Neural progenitor cell (in vitro differentiated cells): Measurements from ENCODE around the gene HTT. TPM values are rescaled to one million over a fixed set of nuclear protein-coding genes. Genes with fewer than 3 reads are reported as not detected.

Source experiments
- DNase-seq: peaks from one replicate; pipeline ENCODE4 v3.0.0-alpha.2; 2016; ENCODE audit warnings: low spot score
- H2AFZ ChIP-seq: fragments of 200-600 bp; sonication (generic); replicated peaks from 2 replicates; pipeline ENCODE4 v1.6.1; 2016; ENCODE audit warnings: antibody characterized with exemption
- H3F3A ChIP-seq: fragments of 200-600 bp; sonication (generic); 2 replicates; pipeline ENCODE4 v1.6.1; 2016; ENCODE audit warnings: antibody characterized with exemption, low read depth
- H3K27ac ChIP-seq: fragments of 200-600 bp; sonication (generic); 2 replicates; pipeline ENCODE4 v1.5.1; 2016; ENCODE audit warnings: mild to moderate bottlenecking
- H3K27me3 ChIP-seq: fragments of 200-600 bp; sonication (generic); 2 replicates; pipeline ENCODE4 v1.6.1; 2016; ENCODE audit warnings: mild to moderate bottlenecking, moderate library complexity
- H3K36me3 ChIP-seq: fragments of 200-600 bp; sonication (generic); 2 replicates; pipeline ENCODE4 v1.5.1; 2016
- H3K4me1 ChIP-seq: fragments of 200-600 bp; sonication (generic); 2 replicates; pipeline ENCODE4 v1.6.1; 2016; ENCODE audit warnings: mixed run types
- H3K4me2 ChIP-seq: fragments of 200-600 bp; sonication (generic); 2 replicates; pipeline ENCODE4 v1.6.1; 2016
- H3K4me3 ChIP-seq: fragments of 200-600 bp; sonication (generic); 2 replicates; pipeline ENCODE4 v1.5.1; 2016
- H3K79me2 ChIP-seq: fragments of 200-600 bp; sonication (generic); 2 replicates; pipeline ENCODE4 v1.6.1; 2016; ENCODE audit warnings: low read depth
- H3K9ac ChIP-seq: fragments of 200-600 bp; sonication (generic); 2 replicates; pipeline ENCODE4 v1.6.1; 2016
- H3K9me3 ChIP-seq: fragments of 200-600 bp; sonication (generic); 2 replicates; pipeline ENCODE4 v1.5.1; 2016; ENCODE audit warnings: low read depth
- H4K20me1 ChIP-seq: fragments of 200-600 bp; sonication (generic); 2 replicates; pipeline ENCODE4 v1.6.1; 2016; ENCODE audit warnings: low read depth
- H3K27ac Mint-ChIP-seq: 3 replicates; pipeline ENCODE4 v1.8.0; 2021; ENCODE audit warnings: mixed read lengths
- H3K27me3 Mint-ChIP-seq: 2 replicates; pipeline ENCODE4 v1.8.0; 2022; ENCODE audit warnings: low read depth, mild to moderate bottlenecking, inconsistent platforms, moderate library complexity, mixed read lengths; ENCODE audit not compliant: insufficient read depth
- H3K36me3 Mint-ChIP-seq: 3 replicates; pipeline ENCODE4 v1.8.0; 2021; ENCODE audit warnings: mixed read lengths
- H3K4me1 Mint-ChIP-seq: 3 replicates; pipeline ENCODE4 v1.8.0; 2021; ENCODE audit warnings: mixed read lengths
- H3K4me3 Mint-ChIP-seq: 3 replicates; pipeline ENCODE4 v1.8.0; 2021; ENCODE audit warnings: mild to moderate bottlenecking, moderate library complexity, mixed read lengths
- H3K9me3 Mint-ChIP-seq: 3 replicates; pipeline ENCODE4 v1.8.0; 2020; ENCODE audit warnings: mixed read lengths
- EZH2 ChIP-seq: fragments of 200-600 bp; sonication (generic); IDR thresholded peaks from 2 replicates; pipeline ENCODE4 v1.6.1; 2017; ENCODE audit warnings: antibody characterized with exemption, mild to moderate bottlenecking, moderate library complexity
- EZH2phosphoT487 ChIP-seq: fragments of 200-600 bp; sonication (generic); IDR thresholded peaks from 2 replicates; pipeline ENCODE4 v1.6.1; 2017; ENCODE audit warnings: antibody characterized with exemption
- total RNA-seq: library from RNA; depleted of rRNA; stranded (reverse); fragments of >200 nt; gene quantifications from 2 replicates; pipeline ENCODE4 v1.2.3, GENCODE V29; 2015; ENCODE audit warnings: low replicate concordance
- TF ChIP-seq, protein P1 (sequence below): fragments of 200-600 bp; sonication (generic); IDR thresholded peaks from 2 replicates; pipeline ENCODE4 v1.5.1; 2017; ENCODE audit warnings: antibody characterized with exemption, mild to moderate bottlenecking

HTT gene
- total RNA-seq, 1 donor from 2014 or later, result 38.9 TPM

DNA sequence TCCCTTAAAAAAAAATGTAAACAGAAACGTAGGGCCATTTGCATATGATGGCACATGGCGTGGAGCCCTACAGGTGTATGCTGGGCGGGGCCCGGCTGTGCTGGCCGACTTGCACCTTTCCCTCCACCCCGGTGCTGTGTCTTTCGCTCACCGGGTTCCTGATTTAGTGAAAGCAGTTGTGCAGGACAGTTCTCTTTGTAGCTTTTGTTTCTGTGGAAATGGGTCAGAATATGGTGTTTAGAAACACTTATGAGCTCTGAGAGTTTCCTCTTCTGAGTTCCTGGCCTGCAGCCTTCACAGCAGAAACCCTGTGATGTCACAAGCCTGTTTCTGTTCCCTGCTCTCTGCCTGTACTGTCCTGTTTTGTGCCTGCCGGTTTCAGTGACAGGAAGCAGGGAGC is 152.0 kb downstream of the HTT start:
- Histone ChIP-seq H4K20me1 (no peaks in the 10 kb centered on the region), H2AFZ (no peak overlapping the region), H3K36me3 (no peaks in the 10 kb centered on the region), H3K4me1 (no peaks in the 10 kb centered on the region), H3K9ac (no peak overlapping the region), H3K9me3 (no peaks in the 10 kb centered on the region), H3F3A (no peaks in the 10 kb centered on the region), H3K27ac (no peak overlapping the region), H3K4me3 (no peak overlapping the region), H3K27me3 (no peaks in the 10 kb centered on the region), H3K79me2 (no peaks in the 10 kb centered on the region), H3K4me2 (no peak overlapping the region)
- Mint-ChIP-seq H3K36me3 (peaks cover 38% of the 10 kb centered on the region), H3K4me1 (no peaks in the 10 kb centered on the region), H3K27ac (no peak overlapping the region), H3K4me3 (no peak overlapping the region), H3K27me3 (peaks cover 8% of the 10 kb centered on the region), H3K9me3 (no peaks in the 10 kb centered on the region)
- no peak for TF ChIP-seq EZH2phosphoT487
- TF ChIP-seq, protein P1, sequence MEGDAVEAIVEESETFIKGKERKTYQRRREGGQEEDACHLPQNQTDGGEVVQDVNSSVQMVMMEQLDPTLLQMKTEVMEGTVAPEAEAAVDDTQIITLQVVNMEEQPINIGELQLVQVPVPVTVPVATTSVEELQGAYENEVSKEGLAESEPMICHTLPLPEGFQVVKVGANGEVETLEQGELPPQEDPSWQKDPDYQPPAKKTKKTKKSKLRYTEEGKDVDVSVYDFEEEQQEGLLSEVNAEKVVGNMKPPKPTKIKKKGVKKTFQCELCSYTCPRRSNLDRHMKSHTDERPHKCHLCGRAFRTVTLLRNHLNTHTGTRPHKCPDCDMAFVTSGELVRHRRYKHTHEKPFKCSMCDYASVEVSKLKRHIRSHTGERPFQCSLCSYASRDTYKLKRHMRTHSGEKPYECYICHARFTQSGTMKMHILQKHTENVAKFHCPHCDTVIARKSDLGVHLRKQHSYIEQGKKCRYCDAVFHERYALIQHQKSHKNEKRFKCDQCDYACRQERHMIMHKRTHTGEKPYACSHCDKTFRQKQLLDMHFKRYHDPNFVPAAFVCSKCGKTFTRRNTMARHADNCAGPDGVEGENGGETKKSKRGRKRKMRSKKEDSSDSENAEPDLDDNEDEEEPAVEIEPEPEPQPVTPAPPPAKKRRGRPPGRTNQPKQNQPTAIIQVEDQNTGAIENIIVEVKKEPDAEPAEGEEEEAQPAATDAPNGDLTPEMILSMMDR, result no peak
- TF ChIP-seq EZH2, result no peak
- no peak for DNase-seq

DNA sequence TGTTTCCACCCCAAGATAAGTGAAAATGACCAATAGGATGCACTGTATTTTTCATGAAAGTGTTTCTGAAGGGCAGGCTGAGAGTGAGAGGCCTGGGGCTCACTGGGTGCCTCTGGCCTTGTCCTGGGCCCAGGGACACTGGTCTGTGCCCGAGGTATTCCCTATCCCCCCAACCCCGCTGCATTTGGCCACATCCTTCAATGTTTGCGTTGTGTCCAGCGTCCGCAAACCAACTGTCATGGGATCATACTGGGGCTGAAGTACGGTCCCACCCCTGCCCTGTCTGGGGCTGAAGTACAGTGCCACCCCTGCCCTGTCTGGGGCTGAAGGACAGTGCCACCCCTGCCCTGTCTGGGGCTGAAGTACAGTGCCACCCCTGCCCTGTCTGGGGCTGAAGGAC is 152.5 kb downstream of the HTT start:
- H3K79me2 ChIP-seq, result no peaks in the 10 kb centered on the region
- H3K27ac ChIP-seq, result no peak overlapping the region
- no peaks in the 10 kb centered on the region for H3K9me3 ChIP-seq
- H2AFZ ChIP-seq, result no peak overlapping the region
- no peaks in the 10 kb centered on the region for H3K36me3 ChIP-seq
- no peak overlapping the region for H3K4me3 ChIP-seq
- H3K4me1 Mint-ChIP-seq, result no peaks in the 10 kb centered on the region
- H3K4me3 Mint-ChIP-seq, result no peak overlapping the region
- H3K9me3 Mint-ChIP-seq, result no peaks in the 10 kb centered on the region
- peaks cover 43% of the 10 kb centered on the region for H3K36me3 Mint-ChIP-seq
- peaks cover 8% of the 10 kb centered on the region for H3K27me3 Mint-ChIP-seq
- no peaks in the 10 kb centered on the region for H3K27me3 ChIP-seq
- TF ChIP-seq EZH2 (no peak), EZH2phosphoT487 (no peak)
- TF ChIP-seq, protein P1, result no peak
- no peaks in the 10 kb centered on the region for H3K4me1 ChIP-seq
- DNase-seq, result no peak
- no peaks in the 10 kb centered on the region for H4K20me1 ChIP-seq
- H3F3A ChIP-seq, result no peaks in the 10 kb centered on the region
- no peak overlapping the region for H3K9ac ChIP-seq
- no peak overlapping the region for H3K27ac Mint-ChIP-seq
- no peak overlapping the region for H3K4me2 ChIP-seq

DNA sequence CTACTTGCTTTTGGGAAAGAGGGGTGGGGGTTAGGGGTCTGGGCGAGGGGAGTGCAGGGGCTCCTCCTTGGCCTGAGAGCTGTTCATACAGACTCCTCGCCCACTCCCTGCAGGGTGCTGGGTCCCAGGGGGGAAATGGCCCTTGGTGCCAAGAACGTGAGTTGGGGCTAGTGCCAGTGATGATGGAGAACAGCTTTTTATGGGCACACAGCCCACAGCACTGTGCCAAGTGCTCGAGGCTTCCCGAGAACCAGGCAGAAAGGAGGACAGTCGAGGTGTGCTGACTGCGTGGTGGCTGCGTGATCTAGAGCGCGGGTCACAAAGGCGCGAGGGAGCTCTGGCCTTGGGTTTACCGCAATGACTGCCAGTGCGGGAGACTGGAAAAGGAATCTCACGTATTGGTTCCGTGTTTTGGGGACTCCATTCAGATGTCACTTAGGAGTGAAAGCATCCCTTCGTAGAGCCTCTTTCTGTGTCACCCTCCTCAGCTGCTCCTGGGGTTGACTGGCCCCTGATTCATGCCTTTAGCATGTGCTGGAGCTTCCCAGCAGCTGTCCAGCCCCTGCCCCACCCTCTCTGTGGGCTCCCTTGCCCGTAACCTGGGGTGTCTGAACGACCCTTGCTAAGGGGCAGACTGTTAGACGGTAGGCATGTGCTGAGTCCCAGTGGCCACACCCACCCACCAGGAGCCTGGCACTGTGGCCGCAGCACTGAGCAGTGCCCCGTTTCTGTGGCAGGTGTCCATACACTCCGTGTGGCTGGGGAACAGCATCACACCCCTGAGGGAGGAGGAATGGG is 153.6 kb downstream of the HTT start:
- no peaks in the 10 kb centered on the region for H4K20me1 ChIP-seq
- H3K9me3 ChIP-seq, result no peaks in the 10 kb centered on the region
- H3K27me3 Mint-ChIP-seq, result peaks cover 8% of the 10 kb centered on the region
- H3K36me3 ChIP-seq, result no peaks in the 10 kb centered on the region
- no peaks in the 10 kb centered on the region for H3K27me3 ChIP-seq
- H3F3A ChIP-seq, result no peaks in the 10 kb centered on the region
- H3K79me2 ChIP-seq, result no peaks in the 10 kb centered on the region
- no peak for DNase-seq
- no peak for TF ChIP-seq EZH2
- TF ChIP-seq, protein P1, result no peak
- no peak for TF ChIP-seq EZH2phosphoT487
- H3K9ac ChIP-seq, result no peak overlapping the region
- no peaks in the 10 kb centered on the region for H3K9me3 Mint-ChIP-seq
- no peak overlapping the region for H2AFZ ChIP-seq
- H3K4me3 ChIP-seq, result no peak overlapping the region
- no peaks in the 10 kb centered on the region for H3K4me1 ChIP-seq
- no peak overlapping the region for H3K27ac ChIP-seq
- H3K4me2 ChIP-seq, result no peak overlapping the region
- no peak overlapping the region for H3K4me3 Mint-ChIP-seq
- H3K4me1 Mint-ChIP-seq, result no peaks in the 10 kb centered on the region
- no peak overlapping the region for H3K27ac Mint-ChIP-seq
- H3K36me3 Mint-ChIP-seq, result peaks cover 39% of the 10 kb centered on the region
